ENCODE measurements around the gene DCP2.

DCP2 gene

DNA sequence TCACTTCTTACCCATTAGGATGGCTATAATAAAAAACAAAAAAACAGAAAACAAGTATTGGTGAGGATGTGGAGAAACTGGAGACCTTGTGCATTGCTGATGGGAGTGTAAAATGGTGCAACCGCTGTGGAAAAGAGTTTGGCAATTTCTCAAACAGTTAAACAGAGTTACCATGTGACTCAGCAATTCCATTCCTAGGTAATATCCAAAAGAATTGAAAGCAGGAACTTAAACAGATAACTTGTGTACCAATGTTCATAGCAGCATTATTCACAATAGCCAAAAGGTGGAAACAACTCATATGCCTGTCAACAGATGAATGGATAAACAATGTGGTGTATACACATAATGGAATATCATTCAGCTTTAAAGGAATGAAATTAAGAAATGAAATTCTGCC, 28.9 kb downstream of the DCP2 start:
- TF ChIP-seq, protein P1, sequence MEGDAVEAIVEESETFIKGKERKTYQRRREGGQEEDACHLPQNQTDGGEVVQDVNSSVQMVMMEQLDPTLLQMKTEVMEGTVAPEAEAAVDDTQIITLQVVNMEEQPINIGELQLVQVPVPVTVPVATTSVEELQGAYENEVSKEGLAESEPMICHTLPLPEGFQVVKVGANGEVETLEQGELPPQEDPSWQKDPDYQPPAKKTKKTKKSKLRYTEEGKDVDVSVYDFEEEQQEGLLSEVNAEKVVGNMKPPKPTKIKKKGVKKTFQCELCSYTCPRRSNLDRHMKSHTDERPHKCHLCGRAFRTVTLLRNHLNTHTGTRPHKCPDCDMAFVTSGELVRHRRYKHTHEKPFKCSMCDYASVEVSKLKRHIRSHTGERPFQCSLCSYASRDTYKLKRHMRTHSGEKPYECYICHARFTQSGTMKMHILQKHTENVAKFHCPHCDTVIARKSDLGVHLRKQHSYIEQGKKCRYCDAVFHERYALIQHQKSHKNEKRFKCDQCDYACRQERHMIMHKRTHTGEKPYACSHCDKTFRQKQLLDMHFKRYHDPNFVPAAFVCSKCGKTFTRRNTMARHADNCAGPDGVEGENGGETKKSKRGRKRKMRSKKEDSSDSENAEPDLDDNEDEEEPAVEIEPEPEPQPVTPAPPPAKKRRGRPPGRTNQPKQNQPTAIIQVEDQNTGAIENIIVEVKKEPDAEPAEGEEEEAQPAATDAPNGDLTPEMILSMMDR (IDR thresholded peaks at IDR 0.05; ENCODE audit: control insufficient read depth, extremely low read depth, insufficient read depth) = no peak
- no peak overlapping the region for H3K4me3 ChIP-seq (ENCODE audit: low read depth, low read length)

DNA sequence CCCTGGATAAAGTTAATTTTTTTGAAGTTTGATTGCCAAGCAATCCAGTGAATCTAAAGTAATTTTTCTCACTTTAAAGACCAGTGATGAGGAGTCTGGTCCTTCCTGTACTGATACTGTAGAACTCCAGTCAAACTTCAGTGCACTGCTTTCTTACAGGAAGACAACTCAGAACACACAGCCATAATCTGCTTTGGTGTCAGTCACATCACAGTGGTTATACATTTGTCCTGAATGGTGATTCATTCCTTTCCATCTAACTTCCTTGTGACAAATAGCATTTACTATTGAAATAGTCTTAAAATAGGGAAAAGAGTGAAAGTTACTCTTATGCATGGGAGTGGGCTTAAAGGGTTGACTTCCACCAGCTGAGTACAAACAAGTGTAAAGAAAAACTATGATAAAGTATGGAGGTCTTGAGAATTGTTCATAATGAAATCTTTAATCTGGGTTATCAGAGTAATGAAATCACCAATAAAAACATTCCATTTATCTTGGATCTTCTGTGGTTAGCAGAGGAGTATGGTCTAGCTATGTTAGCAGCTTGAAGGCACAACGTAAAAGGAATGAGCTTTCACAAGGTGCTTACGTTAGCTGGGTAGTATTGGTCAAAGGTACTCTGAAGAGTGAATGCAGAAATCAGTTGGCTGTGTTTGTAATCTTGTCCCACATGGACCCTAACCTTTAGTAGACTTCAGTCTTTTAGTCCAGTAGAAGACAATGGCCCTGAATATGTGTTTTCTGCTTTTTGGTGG, 41.5 kb downstream of the DCP2 start:
- DNase-seq (ENCODE audit: low read depth) = no peak
- TF ChIP-seq, protein P1 (IDR thresholded peaks at IDR 0.05; ENCODE audit: control insufficient read depth, extremely low read depth, insufficient read depth) = no peak
- no peak overlapping the region for H3K4me3 ChIP-seq (ENCODE audit: low read depth, low read length)

More for the DNA sequence above, 28.9 kb downstream of the DCP2 start:
- no peak for DNase-seq (ENCODE audit: low read depth)

DNA sequence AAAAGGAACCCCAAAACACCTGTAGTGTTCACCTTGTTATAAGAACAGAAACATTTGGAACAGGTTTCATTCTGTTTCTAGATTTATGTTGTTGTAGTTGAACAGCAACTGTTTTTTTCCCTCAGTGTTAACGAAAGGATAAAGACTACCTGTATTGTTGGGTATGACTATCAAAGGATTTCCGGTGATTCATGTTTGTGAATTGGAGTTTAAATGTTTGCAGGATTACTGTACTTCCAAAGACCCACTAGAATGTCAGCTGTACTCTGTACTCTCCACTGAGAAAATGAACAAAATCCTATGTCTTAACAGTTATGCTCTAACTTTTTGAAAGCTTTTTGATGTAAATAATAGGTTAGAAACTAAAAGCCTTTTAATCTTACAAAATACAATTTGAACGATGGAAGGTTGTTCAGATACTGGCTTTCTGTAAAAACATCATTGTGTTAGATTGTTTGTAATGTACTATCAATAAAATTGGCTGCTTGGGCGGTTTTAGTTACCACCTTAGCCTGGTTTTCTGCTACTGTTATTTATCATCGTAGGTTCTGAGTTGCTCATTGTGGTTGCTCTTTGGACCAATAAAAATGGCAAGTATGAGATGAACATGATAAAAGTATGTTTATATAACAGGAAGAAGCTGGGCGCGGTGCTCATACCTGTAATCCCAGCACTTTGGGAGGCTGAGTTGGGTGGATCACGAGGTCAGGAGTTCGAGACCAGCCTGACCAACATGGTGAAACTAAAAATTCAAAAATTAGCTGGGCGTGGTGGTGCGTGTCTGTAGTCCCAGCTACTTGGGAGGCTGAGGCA, 44.1 kb downstream of the DCP2 start:
- DNase-seq (ENCODE audit: low read depth) = no peak
- TF ChIP-seq, protein P1 (IDR thresholded peaks at IDR 0.05; ENCODE audit: control insufficient read depth, extremely low read depth, insufficient read depth) = no peak
- no peak overlapping the region for H3K4me3 ChIP-seq (ENCODE audit: low read depth, low read length)

DNA sequence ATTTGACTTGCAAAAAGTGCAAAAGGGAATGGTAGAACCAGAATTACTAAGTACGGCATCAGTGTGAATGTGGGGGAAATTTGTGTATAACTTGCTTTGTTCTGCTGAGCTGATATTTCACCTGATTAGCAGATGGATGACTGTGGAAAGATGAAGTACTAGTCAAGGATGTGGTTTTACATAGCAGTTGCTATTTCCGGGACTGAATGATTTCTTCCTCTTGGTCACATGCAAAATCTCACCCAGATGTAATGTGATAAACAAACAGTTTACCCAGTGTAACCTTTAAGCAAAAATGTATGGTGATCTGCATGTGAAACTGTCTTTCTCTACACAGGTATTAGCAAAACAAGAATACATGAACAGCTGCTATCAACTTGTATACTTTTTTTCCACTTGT, 46.1 kb downstream of the DCP2 start:
- no peak for DNase-seq (ENCODE audit: low read depth)
- TF ChIP-seq, protein P1 (IDR thresholded peaks at IDR 0.05; ENCODE audit: control insufficient read depth, extremely low read depth, insufficient read depth) = no peak
- no peak overlapping the region for H3K4me3 ChIP-seq (ENCODE audit: low read depth, low read length)

DNA sequence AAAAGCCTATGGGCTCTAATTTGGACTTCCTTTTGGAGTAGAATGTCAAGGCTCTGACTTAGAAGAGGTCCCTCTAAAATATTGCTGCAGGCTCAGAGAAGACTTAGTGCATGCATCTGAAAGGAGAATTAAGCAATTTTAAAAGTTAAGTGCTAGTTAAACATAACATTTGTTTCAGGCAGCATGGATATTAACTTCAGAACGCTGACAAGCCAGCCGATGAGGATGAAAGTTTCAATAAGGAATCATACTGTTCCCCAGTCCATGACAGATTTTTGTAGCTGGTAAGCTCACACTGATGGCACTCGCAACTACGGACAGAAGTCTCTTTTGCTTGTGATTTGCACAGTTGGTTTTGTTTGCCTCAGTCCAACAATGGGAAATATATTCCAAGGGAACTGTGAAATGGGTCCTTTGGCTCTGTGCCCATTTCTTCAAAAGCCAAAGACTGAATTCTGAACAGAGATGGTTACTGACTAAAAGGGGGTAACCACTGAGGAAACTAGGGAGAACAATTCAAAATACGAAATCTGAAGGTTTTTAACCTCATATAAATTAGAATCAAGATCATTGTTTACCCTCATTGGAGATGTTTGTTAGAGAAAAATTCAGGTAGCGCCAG, 47.6 kb downstream of the DCP2 start:
- TF ChIP-seq, protein P1 (IDR thresholded peaks at IDR 0.05; ENCODE audit: control insufficient read depth, extremely low read depth, insufficient read depth) = no peak

DNA sequence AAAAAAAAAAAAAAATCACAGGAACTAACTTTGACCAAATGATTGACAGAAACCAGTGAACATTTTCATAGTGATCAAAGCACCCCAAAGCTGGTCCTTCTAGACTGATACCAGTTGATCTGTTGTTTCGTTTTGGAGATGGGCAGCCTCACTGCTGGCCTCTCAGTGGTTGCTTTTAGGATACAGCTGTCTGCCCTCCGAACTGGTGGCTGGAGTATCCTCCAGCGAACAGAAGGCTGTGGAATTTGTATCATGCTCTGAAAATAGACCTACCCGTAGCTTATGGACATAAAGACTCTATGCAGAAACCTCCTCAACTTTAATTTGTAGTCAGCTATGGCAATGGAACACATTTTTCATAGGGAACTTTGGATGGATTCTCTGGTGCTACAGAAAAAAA, 49.0 kb downstream of the DCP2 start:
- no peak for DNase-seq (ENCODE audit: low read depth)
- no peak overlapping the region for H3K4me3 ChIP-seq (ENCODE audit: low read depth, low read length)
- TF ChIP-seq, protein P1 (IDR thresholded peaks at IDR 0.05; ENCODE audit: control insufficient read depth, extremely low read depth, insufficient read depth) = no peak

More for the DNA sequence above, 47.6 kb downstream of the DCP2 start:
- no peak overlapping the region for H3K4me3 ChIP-seq (ENCODE audit: low read depth, low read length)
- no peak for DNase-seq (ENCODE audit: low read depth)
